CD4-positive, alpha-beta memory T cell (primary cell): ENCODE measurements around the gene SLC2A11. TPM values are rescaled to one million over a fixed set of nuclear protein-coding genes. Genes with fewer than 3 reads are reported as not detected.
A peak's percentile ranks its signal among the peaks of the same experiment; 100 is the strongest.

Experiments
- CTCF ChIA-PET: fragments of 350-600 bp; sonication (Branson Sonifier 250); formaldehyde crosslinking; loops from one replicate; lab custom pipeline; 2021; ENCODE audit warnings: inconsistent platforms; ENCODE audit not compliant: partially characterized antibody; lab: Charles Lee
- POLR2A ChIA-PET: fragments of 350-600 bp; sonication (Branson Sonifier 250); formaldehyde crosslinking; loops from one replicate; lab custom pipeline; 2021; ENCODE audit not compliant: partially characterized antibody; lab: Charles Lee
- DNase-seq, 5 donors: peaks; one replicate each; pipeline versions ENCODE4 v3.0.0 to v3.0.0-alpha.2; 2020 to 2022; ENCODE audit warnings: mixed read lengths in 1 of 5
- H3K27ac ChIP-seq: one replicate; pipeline ENCODE4 v1.7.0; 2013; ENCODE audit warnings: low read depth, low read length
- H3K27me3 ChIP-seq: 2 replicates; pipeline ENCODE4 v1.7.0; 2013; ENCODE audit warnings: mild to moderate bottlenecking, low read length, moderate library complexity; ENCODE audit not compliant: insufficient read depth
- H3K36me3 ChIP-seq: 2 replicates; pipeline ENCODE4 v1.7.0; 2013; ENCODE audit warnings: mild to moderate bottlenecking, low read length, moderate library complexity; ENCODE audit not compliant: insufficient read depth
- H3K4me1 ChIP-seq: 2 replicates; pipeline ENCODE4 v1.7.0; 2013; ENCODE audit warnings: mild to moderate bottlenecking, low read length, moderate library complexity; ENCODE audit not compliant: insufficient read depth
- H3K4me3 ChIP-seq, 2 donors: one replicate each; pipeline ENCODE4 v1.7.0; 2013; ENCODE audit warnings: low read length in 2 of 2, mild to moderate bottlenecking in 1 of 2
- H3K9me3 ChIP-seq, 2 donors: one replicate each; pipeline ENCODE4 v1.7.0; 2013; ENCODE audit warnings: low read length in 2 of 2, control low read depth in 1 of 2; ENCODE audit not compliant: control insufficient read depth in 1 of 2
- H3K27ac Mint-ChIP-seq, 7 donors: one replicate each; pipeline ENCODE4 v1.8.0; 2020 to 2021; ENCODE audit warnings: mixed read lengths in 7 of 7, mild to moderate bottlenecking in 6 of 7, inconsistent platforms in 3 of 7, moderate library complexity in 3 of 7
- H3K27me3 Mint-ChIP-seq, 2 donors: one replicate each; pipeline ENCODE4 v1.8.0; 2020 to 2021; ENCODE audit warnings: mixed read lengths in 2 of 2
- H3K36me3 Mint-ChIP-seq, 2 donors: one replicate each; pipeline ENCODE4 v1.8.0; 2020 to 2021; ENCODE audit warnings: mixed read lengths in 2 of 2, inconsistent platforms in 1 of 2, mild to moderate bottlenecking in 1 of 2
- H3K4me1 Mint-ChIP-seq, 4 donors: one replicate each; pipeline ENCODE4 v1.8.0; 2020 to 2021; ENCODE audit warnings: mixed read lengths in 4 of 4, mild to moderate bottlenecking in 1 of 4
- H3K4me3 Mint-ChIP-seq, 8 donors: one replicate each; pipeline ENCODE4 v1.8.0; 2020 to 2021; ENCODE audit warnings: mixed read lengths in 8 of 8, mild to moderate bottlenecking in 7 of 8, moderate library complexity in 6 of 8, inconsistent platforms in 3 of 8
- H3K9me3 Mint-ChIP-seq, 8 donors: one replicate each; pipeline ENCODE4 v1.8.0; 2020 to 2021; ENCODE audit warnings: mixed read lengths in 8 of 8, mild to moderate bottlenecking in 5 of 8, inconsistent platforms in 3 of 8, moderate library complexity in 1 of 8
- intact Hi-C: fragments of 100-400 bp; cut with micrococcal nuclease; formaldehyde crosslinking; loops from one replicate; pipeline ENCODE4 v1.15.1; 2023
- polyA plus RNA-seq, 2 donors: library from polyadenylated mRNA; unstranded; fragments of 300-500 nt; fragmentation: Illumina TruSeq; gene quantifications; one replicate each; pipeline ENCODE4 v1.2.3, GENCODE V29; 2021
- total RNA-seq, 2 experiments: library from RNA; stranded (reverse); gene quantifications; one replicate each; pipeline ENCODE4 v1.2.3, GENCODE V29; 2021

The SLC2A11 gene
- total and polyA plus RNA-seq, 4 experiments from 2014 or later, result 3.9 to 27.2 (median 14.8) TPM

DNA sequence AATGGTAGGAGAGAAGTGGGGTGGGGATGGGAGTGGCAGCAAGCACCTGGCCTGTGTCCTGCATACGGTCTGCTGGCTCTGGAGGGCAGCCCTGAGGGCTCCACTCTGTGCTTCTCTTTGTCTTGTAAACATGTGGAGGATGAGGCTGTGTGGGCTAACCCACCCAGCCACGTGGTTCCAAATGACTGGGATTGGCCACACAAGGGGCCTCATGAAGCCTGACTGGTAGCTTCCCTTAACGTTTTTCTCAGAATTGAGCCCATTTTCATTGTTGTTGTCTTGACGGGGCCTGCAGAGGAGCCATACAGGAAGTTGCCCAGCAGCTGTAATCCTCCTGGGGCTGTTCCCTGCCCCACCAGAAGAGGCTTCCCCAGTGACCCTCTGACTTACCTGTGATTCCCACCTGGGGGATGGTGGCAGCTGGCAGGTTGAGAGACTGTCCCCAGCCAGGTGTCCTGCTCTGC is 36.9 kb upstream of the SLC2A11 start:
- peaks cover 47 to 72% of the 10 kb centered on the region in 2 donors for H3K36me3 Mint-ChIP-seq
- H3K4me3 Mint-ChIP-seq, result no peak overlapping the region
- no peak overlapping the region for H3K27ac ChIP-seq
- ChIA-PET CTCF (no interaction called here), POLR2A (no interaction called here)
- no peaks in the 10 kb centered on the region for H3K27me3 ChIP-seq
- peaks cover 69% of the 10 kb centered on the region for H3K36me3 ChIP-seq
- no peak overlapping the region for H3K4me3 ChIP-seq
- DNase-seq, result no peak
- no peaks in the 10 kb centered on the region for H3K27me3 Mint-ChIP-seq
- no peaks in the 10 kb centered on the region for H3K9me3 Mint-ChIP-seq
- no peaks in the 10 kb centered on the region for H3K4me1 ChIP-seq
- intact Hi-C loops, result no loop called here
- no peaks in the 10 kb centered on the region for H3K9me3 ChIP-seq
- H3K4me1 Mint-ChIP-seq, result peaks cover 0 to 4% (median 3%) of the 10 kb centered on the region in 4 donors
- H3K27ac Mint-ChIP-seq, result peak overlapping the region in 4 of 7 donors; percentile 25 to 48 (median 44)

DNA sequence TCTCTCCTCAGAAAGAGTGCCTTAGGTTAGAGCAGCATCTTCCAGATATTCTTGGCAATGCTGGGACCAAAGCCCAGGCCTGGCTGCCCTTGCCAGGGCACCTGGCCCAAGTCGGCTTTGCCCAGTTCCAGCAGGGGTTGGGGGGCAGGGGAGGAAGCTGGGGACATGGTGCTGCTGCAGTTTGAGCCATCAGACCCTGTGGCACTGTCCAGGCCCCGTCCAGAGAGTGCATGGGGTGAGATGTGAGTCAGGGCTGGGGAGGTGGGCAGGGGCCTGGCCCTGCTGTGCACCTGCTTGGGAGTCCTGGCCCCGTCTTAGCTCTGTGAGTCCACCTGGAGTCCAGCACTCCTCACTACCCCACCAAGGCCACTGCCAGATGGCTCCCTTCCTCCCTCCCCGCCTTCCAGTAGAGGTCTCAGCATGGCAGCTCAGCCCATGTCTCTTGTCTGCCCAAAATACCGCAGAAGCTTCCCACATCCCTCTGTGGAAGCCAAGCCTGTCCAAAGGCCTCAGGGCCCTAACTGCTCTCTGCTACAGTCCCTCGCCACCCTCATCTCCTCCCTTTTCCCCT is 35.5 kb upstream of the SLC2A11 start:
- H3K9me3 ChIP-seq, result no peaks in the 10 kb centered on the region
- H3K27me3 ChIP-seq, result no peaks in the 10 kb centered on the region
- H3K27ac Mint-ChIP-seq, result peak overlapping the region in 3 of 7 donors; percentile 2 to 77 (median 36)
- H3K9me3 Mint-ChIP-seq, result no peaks in the 10 kb centered on the region
- no peak overlapping the region for H3K4me3 ChIP-seq
- H3K36me3 ChIP-seq, result peaks cover 72% of the 10 kb centered on the region
- no peak overlapping the region for H3K27ac ChIP-seq
- ChIA-PET CTCF (interaction anchor here (0.6 to 1.7 kb wide), 2 partner anchors 11 to 25 kb away, joined by 3 read pairs; no protein-coding TSS in a partner anchor), POLR2A (interaction anchor here (1.4 kb wide), 1 partner anchor 35 kb away, joined by 4 read pairs; the partner anchor contains the start of gene SLC2A11)
- no peak for DNase-seq
- peaks cover 2 to 5% (median 4%) of the 10 kb centered on the region in 4 donors for H3K4me1 Mint-ChIP-seq
- intact Hi-C loops, result no loop called here
- no peaks in the 10 kb centered on the region for H3K4me1 ChIP-seq
- no peaks in the 10 kb centered on the region for H3K27me3 Mint-ChIP-seq
- peaks cover 41 to 66% of the 10 kb centered on the region in 2 donors for H3K36me3 Mint-ChIP-seq
- H3K4me3 Mint-ChIP-seq, result no peak overlapping the region

DNA sequence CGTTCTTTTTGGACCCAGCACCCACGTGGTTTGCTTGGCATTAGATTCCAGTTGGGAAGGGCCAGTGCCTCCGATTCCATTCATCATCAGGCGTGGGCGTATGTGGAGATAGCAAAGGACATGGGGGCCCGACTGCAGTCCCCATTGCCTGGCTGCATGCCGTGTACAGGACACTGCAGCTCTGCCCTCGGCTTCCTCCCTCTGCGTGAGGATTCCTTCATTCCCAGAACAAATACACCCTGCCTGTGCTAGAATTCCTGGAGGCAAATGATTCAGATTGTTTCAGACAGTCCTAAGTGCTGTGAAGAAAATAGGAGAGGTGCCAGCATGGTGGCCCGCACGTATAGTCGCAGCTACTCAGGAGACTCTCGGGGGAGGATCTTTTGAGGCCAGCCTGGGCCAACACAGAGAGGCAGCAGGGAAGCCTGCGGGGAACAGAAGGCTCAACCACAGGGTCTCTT is 34.3 kb upstream of the SLC2A11 start:
- intact Hi-C loops, result no loop called here
- no peaks in the 10 kb centered on the region for H3K27me3 Mint-ChIP-seq
- no peak overlapping the region for H3K27ac ChIP-seq
- peaks cover 74% of the 10 kb centered on the region for H3K36me3 ChIP-seq
- H3K4me3 ChIP-seq, result no peak overlapping the region
- no peaks in the 10 kb centered on the region for H3K9me3 ChIP-seq
- peaks cover 42 to 64% of the 10 kb centered on the region in 2 donors for H3K36me3 Mint-ChIP-seq
- no peak overlapping the region for H3K4me3 Mint-ChIP-seq
- no peaks in the 10 kb centered on the region for H3K4me1 ChIP-seq
- no peaks in the 10 kb centered on the region for H3K27me3 ChIP-seq
- ChIA-PET POLR2A (interaction anchor here (1.4 kb wide), 1 partner anchor 34 kb away, joined by 4 read pairs; the partner anchor contains the start of gene SLC2A11), CTCF (interaction anchor here (1.7 kb wide), 1 partner anchor 12 kb away, joined by 3 read pairs; no protein-coding TSS in a partner anchor)
- H3K4me1 Mint-ChIP-seq, result peaks cover 2 to 5% (median 4%) of the 10 kb centered on the region in 4 donors
- H3K9me3 Mint-ChIP-seq, result no peaks in the 10 kb centered on the region
- no peak for DNase-seq
- peak overlapping the region in 3 of 7 donors; percentile 9 to 81 (median 68) for H3K27ac Mint-ChIP-seq

DNA sequence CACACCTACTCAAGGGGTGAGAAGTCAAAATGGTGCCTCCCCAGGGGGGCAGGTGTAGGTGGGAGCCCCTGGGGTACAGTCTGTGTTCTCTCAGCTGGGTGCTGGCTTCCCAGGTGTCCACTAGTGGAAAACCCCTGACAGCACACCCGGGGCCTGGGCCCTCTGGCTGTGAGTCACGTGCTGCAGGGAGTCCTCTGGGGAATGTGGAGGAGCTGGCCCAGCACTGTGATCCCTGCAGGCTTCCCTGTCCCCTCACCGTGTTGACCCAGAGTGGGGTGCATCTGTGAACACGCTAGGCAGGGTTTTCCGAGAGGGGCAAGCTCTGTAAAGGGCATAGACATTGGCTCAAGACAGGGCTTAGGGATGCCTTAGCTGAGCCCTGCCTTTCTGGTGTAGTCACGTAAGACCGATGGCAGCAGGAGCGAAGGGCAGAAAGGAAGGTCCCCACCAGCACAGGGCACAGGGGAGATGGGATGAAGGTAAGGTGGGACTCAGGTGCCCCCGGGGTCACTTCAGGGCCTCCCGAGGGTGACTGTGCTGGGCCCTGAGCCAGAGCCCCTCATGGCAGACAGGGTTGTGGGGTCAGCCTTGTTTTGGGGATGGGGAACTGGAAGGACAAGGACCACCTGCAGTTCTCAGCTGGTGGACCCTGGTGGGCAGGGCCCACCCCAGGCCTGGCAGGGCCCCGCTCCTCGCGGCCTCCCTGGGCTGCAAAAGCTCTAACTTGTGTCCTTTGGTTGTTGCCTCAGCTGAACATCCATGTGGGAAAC is 33.0 kb upstream of the SLC2A11 start:
- intact Hi-C loops, result no loop called here
- no peak overlapping the region for H3K4me3 Mint-ChIP-seq
- no peaks in the 10 kb centered on the region for H3K27me3 ChIP-seq
- no peaks in the 10 kb centered on the region for H3K9me3 Mint-ChIP-seq
- no peak overlapping the region for H3K4me3 ChIP-seq
- peaks cover 2 to 10% (median 7%) of the 10 kb centered on the region in 4 donors for H3K4me1 Mint-ChIP-seq
- H3K4me1 ChIP-seq, result no peaks in the 10 kb centered on the region
- H3K9me3 ChIP-seq, result no peaks in the 10 kb centered on the region
- H3K27ac ChIP-seq, result no peak overlapping the region
- ChIA-PET CTCF (no interaction called here), POLR2A (no interaction called here)
- no peak for DNase-seq
- H3K36me3 Mint-ChIP-seq, result peaks cover 52 to 67% of the 10 kb centered on the region in 2 donors
- no peaks in the 10 kb centered on the region for H3K27me3 Mint-ChIP-seq
- no peak overlapping the region for H3K27ac Mint-ChIP-seq
- peaks cover 68% of the 10 kb centered on the region for H3K36me3 ChIP-seq

DNA sequence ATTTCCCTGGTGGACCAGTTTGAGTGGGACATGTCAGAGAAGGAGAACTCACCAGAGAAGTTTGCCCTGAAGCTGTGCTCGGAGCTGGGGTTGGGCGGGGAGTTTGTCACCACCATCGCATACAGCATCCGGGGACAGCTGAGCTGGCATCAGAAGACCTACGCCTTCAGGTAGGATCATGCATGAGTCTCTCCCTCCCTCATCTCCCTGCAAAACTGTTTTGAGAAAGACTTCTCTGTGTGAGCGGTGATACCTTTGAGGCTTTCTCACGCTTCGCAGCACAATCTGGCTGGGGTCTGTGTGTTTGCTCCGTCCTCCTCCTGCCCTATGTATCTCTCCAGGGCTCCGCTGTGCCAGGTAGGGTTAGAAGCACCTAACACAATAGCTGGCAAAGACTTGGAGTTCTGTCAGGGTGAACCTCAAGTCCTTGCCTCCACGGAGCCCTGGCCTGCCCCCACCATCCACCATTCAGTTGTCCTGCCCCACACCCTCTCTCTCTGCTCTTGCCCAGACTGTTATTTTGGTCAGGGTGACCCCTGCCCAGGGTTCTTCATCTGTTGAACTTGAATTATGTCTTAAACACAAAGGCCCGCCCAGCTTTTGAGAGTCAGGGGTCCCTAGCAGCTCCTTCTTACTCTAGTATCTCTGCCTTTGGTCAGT is 32.3 kb upstream of the SLC2A11 start:
- Histone ChIP-seq H3K27me3 (no peaks in the 10 kb centered on the region), H3K36me3 (peaks cover 68% of the 10 kb centered on the region), H3K9me3 (no peaks in the 10 kb centered on the region), H3K4me3 (no peak overlapping the region), H3K4me1 (no peaks in the 10 kb centered on the region), H3K27ac (no peak overlapping the region)
- ChIA-PET CTCF (interaction anchor here (1.3 kb wide), 1 partner anchor 9 kb away, joined by 3 read pairs; no protein-coding TSS in a partner anchor), POLR2A (interaction anchor here (0.7 kb wide), 2 partner anchors 84 to 644 kb away, joined by 3 to 4 read pairs; no protein-coding TSS in a partner anchor)
- intact Hi-C loops, result no loop called here
- Mint-ChIP-seq H3K27ac (peak overlapping the region in 5 of 7 donors; percentile 13 to 73 (median 66)), H3K36me3 (peaks cover 54 to 68% of the 10 kb centered on the region in 2 donors), H3K9me3 (no peaks in the 10 kb centered on the region), H3K27me3 (no peaks in the 10 kb centered on the region), H3K4me3 (no peak overlapping the region), H3K4me1 (peaks cover 5 to 14% (median 8%) of the 10 kb centered on the region in 4 donors)
- no peak for DNase-seq

DNA sequence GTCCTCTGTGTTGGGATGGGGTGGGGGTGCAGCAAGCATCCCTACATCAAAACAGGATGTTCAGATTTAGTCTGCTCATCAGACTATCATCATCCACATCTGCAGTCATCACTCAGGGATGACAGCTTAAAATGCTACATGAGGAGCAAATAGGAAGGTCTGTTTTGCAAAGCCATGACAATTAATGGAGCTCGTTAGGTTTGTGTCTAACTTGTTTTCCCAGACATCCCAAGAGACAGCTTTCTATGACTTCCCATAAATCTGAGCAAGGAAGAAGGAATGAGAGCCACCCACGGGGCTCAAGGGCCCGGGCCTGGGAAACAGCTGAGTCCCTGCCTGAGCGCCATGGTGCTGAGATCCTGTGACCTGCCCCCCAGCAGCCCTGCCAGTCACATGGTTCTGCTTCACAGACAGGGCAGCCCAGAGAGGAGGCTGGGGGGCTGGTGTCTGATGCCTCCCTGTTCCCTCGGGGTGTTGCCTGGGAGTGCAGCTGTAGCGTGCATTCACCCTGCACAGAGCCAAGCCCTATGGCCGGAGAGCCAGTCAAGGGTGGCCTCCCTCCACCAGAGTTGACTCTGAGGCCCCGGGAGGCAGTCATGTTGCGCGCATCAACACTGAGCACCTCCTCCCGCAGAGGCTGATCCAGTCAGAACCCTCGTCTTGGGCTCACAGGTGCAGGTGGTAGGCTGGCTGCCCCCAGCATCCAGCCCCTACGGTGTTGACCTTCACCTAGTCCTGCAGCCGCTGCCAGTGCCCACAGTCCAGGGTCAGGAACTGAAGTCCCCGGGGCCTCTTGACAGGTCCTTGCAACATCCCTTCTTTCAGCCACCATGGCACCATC is 30.9 kb upstream of the SLC2A11 start:
- Histone ChIP-seq H3K4me3 (no peak overlapping the region), H3K27ac (no peak overlapping the region), H3K9me3 (no peaks in the 10 kb centered on the region), H3K4me1 (no peaks in the 10 kb centered on the region), H3K27me3 (no peaks in the 10 kb centered on the region), H3K36me3 (peaks cover 57% of the 10 kb centered on the region)
- no peaks in the 10 kb centered on the region for H3K9me3 Mint-ChIP-seq
- H3K4me3 Mint-ChIP-seq, result no peak overlapping the region
- no peak for DNase-seq
- H3K27me3 Mint-ChIP-seq, result no peaks in the 10 kb centered on the region
- peaks cover 5 to 15% (median 8%) of the 10 kb centered on the region in 4 donors for H3K4me1 Mint-ChIP-seq
- ChIA-PET POLR2A (interaction anchor here (0.7 kb wide), 1 partner anchor 85 kb away, joined by 4 read pairs; no protein-coding TSS in a partner anchor), CTCF (interaction anchor here (0.8 to 1.3 kb wide), 2 partner anchors 8 to 23 kb away, joined by 3 read pairs; no protein-coding TSS in a partner anchor)
- peaks cover 50 to 66% of the 10 kb centered on the region in 2 donors for H3K36me3 Mint-ChIP-seq
- intact Hi-C loops, result no loop called here
- H3K27ac Mint-ChIP-seq, result peak overlapping the region in 2 of 7 donors; percentile 10 to 32
